Measurements from ENCODE around the gene ZMYM1. TPM values are rescaled to one million over a fixed set of nuclear protein-coding genes. Genes with fewer than 3 reads are reported as not detected.

The ZMYM1 gene
- total and polyA plus RNA-seq, 2 of the 8 experiments (the other 6 are each of a cell fraction or from before 2014, with no cell fraction given) = 10.0 to 41.3 TPM

GRCh38 chr1:35038723-35039122 lies 40.5 kb upstream of the ZMYM1 start:
- POLR2A ChIA-PET (ENCODE audit: partially characterized antibody) = no interaction called here
- Histone ChIP-seq H2AK5ac (ENCODE audit: low read depth, low read length) (no peak overlapping the region), H4K5ac (ENCODE audit: insufficient read length, low read depth, low read length) (no peak overlapping the region), H3K27me3 (replicated peaks in 1 of 4; ENCODE audit: control insufficient read depth in 3 of 4, extremely low read depth in 1 of 4, insufficient read depth in 3 of 4, low read length in 3 of 4) (no peaks in the 10 kb centered on the region), H4K91ac (replicated peaks; ENCODE audit: insufficient read length, low read length) (no peak overlapping the region), H3K56ac (replicated peaks; ENCODE audit: insufficient read length, low read depth, low read length) (no peak overlapping the region), H3K9ac (replicated peaks in 1 of 4; ENCODE audit: extremely low read depth in 1 of 4, low read depth in 3 of 4, low read length in 3 of 4) (no peak overlapping the region), H2BK12ac (ENCODE audit: low read depth, low read length) (no peak overlapping the region), H3K9me3 (ENCODE audit: insufficient read depth in 2 of 2, low read depth in 1 of 2, low read length in 1 of 2) (peaks cover 0 to 2% of the 10 kb centered on the region in 2 experiments; a peak in 2 of 4 replicates), H3K36me3 (ENCODE audit: control insufficient read depth in 2 of 4, insufficient read depth in 4 of 4, low read length in 3 of 4) (no peaks in the 10 kb centered on the region), H3K27ac (ENCODE audit: low read depth, low read length) (no peak overlapping the region), H3K14ac (ENCODE audit: insufficient read length) (no peak overlapping the region), H2BK5ac (ENCODE audit: low read depth, low read length) (no peak overlapping the region), H3K79me2 (ENCODE audit: control insufficient read depth in 1 of 2, insufficient read depth in 2 of 2, low read length in 2 of 2) (no peaks in the 10 kb centered on the region), H3K18ac (ENCODE audit: extremely low read depth, low read length) (no peak overlapping the region), H3K4me2 (ENCODE audit: insufficient read depth in 1 of 2, low read depth in 2 of 2, low read length in 2 of 2) (no peak overlapping the region), H3K23me2 (ENCODE audit: low read depth, low read length) (no peaks in the 10 kb centered on the region), H2BK15ac (ENCODE audit: low read length) (no peak overlapping the region), H2AFZ (ENCODE audit: low read length) (no peak overlapping the region), H3K23ac (ENCODE audit: insufficient read length) (no peak overlapping the region), H2BK20ac (ENCODE audit: low read length) (no peak overlapping the region), H4K20me1 (replicated peaks in 1 of 2; ENCODE audit: control insufficient read depth in 1 of 2, insufficient read depth in 2 of 2, low read length in 2 of 2) (no peaks in the 10 kb centered on the region), H2BK120ac (replicated peaks; ENCODE audit: low read depth, low read length) (no peak overlapping the region), H4K8ac (ENCODE audit: extremely low read depth, insufficient read depth, low read length) (no peak overlapping the region), H3K4me1 (replicated peaks in 1 of 4; ENCODE audit: control insufficient read depth in 3 of 4, insufficient read depth in 4 of 4, low read length in 3 of 4) (no peaks in the 10 kb centered on the region), H3K4ac (replicated peaks; ENCODE audit: insufficient read length, low read depth, low read length) (no peak overlapping the region), H3K4me3 (ENCODE audit: extremely low read depth in 1 of 4, insufficient read depth in 2 of 4, low read depth in 3 of 4, low read length in 4 of 4) (no peak overlapping the region), H3K79me1 (ENCODE audit: low read depth, low read length) (no peaks in the 10 kb centered on the region)
- CTCF ChIA-PET (ENCODE audit: partially characterized antibody) = no interaction called here
- TF ChIP-seq SP1 (IDR thresholded peaks at IDR 0.05; ENCODE audit: low read depth, low read length) (no peak), EP300 (IDR thresholded peaks at IDR 0.05; ENCODE audit: borderline replicate concordance in 1 of 2, low read depth in 2 of 2, low read length in 2 of 2) (no peak), CHD1 (IDR thresholded peaks at IDR 0.05; ENCODE audit: low read depth, low read length) (no peak), RXRA (IDR thresholded peaks at IDR 0.05; ENCODE audit: insufficient read depth, low read depth, low read length) (no peak), RFX5 (IDR thresholded peaks at IDR 0.05; ENCODE audit: borderline replicate concordance, low read depth, low read length) (no peak), E2F6 (IDR thresholded peaks at IDR 0.05) (no peak), TCF12 (IDR thresholded peaks at IDR 0.05; ENCODE audit: low read depth, low read length) (no peak), BCL11A (IDR thresholded peaks at IDR 0.05; ENCODE audit: low read depth in 2 of 2, low read length in 2 of 2) (no peak), RBBP5 (IDR thresholded peaks at IDR 0.05; ENCODE audit: borderline replicate concordance, low read depth, low read length) (no peak), TAF7 (optimal IDR thresholded peaks at IDR 0.05; ENCODE audit: borderline replicate concordance, low read depth, low read length) (no peak), TEAD4 (IDR thresholded peaks at IDR 0.05; ENCODE audit: low read depth, low read length) (no peak), BACH1 (IDR thresholded peaks at IDR 0.05; ENCODE audit: low read length) (no peak)
- no peak for FAIRE-seq
- no peak for DNase-seq (ENCODE audit: low read depth in 1 of 2, low spot score in 2 of 2)
- WGBS, 2 experiments (ENCODE audit: extremely low coverage in 1 of 2, insufficient coverage in 1 of 2, insufficient read length in 1 of 2, insufficient replicate concordance in 2 of 2, low coverage in 1 of 2, low lambda C conversion rate in 2 of 2, missing lambda C conversion rate in 1 of 2) = 69% methylated on average over 1 of the region's 1 CpG; no CpG with 5 or more reads in 1 of the 2 experiments
